ENCODE data around the gene WBP2.

The WBP2 gene

GRCh38 chr17:75896415-75897159 lies 41.5 kb upstream of the WBP2 start, which contains the start of gene TRIM65 (continued):
- no peak for TF ChIP-seq ELK4 (IDR thresholded peaks at IDR 0.05; ENCODE audit: borderline replicate concordance, low read depth, low read length)
- no peak for TF ChIP-seq SCRT1 (tag by site-specific recombination; IDR thresholded peaks at IDR 0.05; ENCODE audit: borderline replicate concordance)
- no peak for TF ChIP-seq ZNF571 (tag by site-specific recombination; IDR thresholded peaks at IDR 0.05)
- peak; percentile 52 for TF ChIP-seq SP2 (tag by site-specific recombination; IDR thresholded peaks at IDR 0.05)
- no peak for TF ChIP-seq ZNF112 (tag by site-specific recombination; IDR thresholded peaks at IDR 0.05)
- TF ChIP-seq PRDM10 (tag by site-specific recombination; IDR thresholded peaks at IDR 0.05): 0 out of 2 replicates have a peak, but pooled peaks have one; percentile 4
- TF ChIP-seq, protein P1, sequence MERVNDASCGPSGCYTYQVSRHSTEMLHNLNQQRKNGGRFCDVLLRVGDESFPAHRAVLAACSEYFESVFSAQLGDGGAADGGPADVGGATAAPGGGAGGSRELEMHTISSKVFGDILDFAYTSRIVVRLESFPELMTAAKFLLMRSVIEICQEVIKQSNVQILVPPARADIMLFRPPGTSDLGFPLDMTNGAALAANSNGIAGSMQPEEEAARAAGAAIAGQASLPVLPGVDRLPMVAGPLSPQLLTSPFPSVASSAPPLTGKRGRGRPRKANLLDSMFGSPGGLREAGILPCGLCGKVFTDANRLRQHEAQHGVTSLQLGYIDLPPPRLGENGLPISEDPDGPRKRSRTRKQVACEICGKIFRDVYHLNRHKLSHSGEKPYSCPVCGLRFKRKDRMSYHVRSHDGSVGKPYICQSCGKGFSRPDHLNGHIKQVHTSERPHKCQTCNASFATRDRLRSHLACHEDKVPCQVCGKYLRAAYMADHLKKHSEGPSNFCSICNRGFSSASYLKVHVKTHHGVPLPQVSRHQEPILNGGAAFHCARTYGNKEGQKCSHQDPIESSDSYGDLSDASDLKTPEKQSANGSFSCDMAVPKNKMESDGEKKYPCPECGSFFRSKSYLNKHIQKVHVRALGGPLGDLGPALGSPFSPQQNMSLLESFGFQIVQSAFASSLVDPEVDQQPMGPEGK (tag by site-specific recombination; IDR thresholded peaks at IDR 0.05): no peak; the same call in none of the 2 replicates
- TF ChIP-seq, protein P2, sequence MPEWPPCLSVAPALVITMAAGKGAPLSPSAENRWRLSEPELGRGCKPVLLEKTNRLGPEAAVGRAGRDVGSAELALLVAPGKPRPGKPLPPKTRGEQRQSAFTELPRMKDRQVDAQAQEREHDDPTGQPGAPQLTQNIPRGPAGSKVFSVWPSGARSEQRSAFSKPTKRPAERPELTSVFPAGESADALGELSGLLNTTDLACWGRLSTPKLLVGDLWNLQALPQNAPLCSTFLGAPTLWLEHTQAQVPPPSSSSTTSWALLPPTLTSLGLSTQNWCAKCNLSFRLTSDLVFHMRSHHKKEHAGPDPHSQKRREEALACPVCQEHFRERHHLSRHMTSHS (tag by site-specific recombination; IDR thresholded peaks at IDR 0.05): no peak
- TF ChIP-seq, protein P3, sequence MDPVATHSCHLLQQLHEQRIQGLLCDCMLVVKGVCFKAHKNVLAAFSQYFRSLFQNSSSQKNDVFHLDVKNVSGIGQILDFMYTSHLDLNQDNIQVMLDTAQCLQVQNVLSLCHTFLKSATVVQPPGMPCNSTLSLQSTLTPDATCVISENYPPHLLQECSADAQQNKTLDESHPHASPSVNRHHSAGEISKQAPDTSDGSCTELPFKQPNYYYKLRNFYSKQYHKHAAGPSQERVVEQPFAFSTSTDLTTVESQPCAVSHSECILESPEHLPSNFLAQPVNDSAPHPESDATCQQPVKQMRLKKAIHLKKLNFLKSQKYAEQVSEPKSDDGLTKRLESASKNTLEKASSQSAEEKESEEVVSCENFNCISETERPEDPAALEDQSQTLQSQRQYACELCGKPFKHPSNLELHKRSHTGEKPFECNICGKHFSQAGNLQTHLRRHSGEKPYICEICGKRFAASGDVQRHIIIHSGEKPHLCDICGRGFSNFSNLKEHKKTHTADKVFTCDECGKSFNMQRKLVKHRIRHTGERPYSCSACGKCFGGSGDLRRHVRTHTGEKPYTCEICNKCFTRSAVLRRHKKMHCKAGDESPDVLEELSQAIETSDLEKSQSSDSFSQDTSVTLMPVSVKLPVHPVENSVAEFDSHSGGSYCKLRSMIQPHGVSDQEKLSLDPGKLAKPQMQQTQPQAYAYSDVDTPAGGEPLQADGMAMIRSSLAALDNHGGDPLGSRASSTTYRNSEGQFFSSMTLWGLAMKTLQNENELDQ (tag by site-specific recombination; IDR thresholded peaks at IDR 0.05; ENCODE audit: low read depth): no peak
- no peak for TF ChIP-seq ZNF214 (tag by site-specific recombination; IDR thresholded peaks at IDR 0.05; ENCODE audit: borderline replicate concordance)
- no peak for TF ChIP-seq HOXA7 (CRISPR knock-in tag; IDR thresholded peaks at IDR 0.05; ENCODE audit: borderline replicate concordance)
- TF ChIP-seq ZNF585B (tag by site-specific recombination; IDR thresholded peaks at IDR 0.05): no peak
- peak; percentile 83 for TF ChIP-seq ZFP69B (tag by site-specific recombination; IDR thresholded peaks at IDR 0.05)
- TF ChIP-seq ZBTB20 (tag by site-specific recombination; IDR thresholded peaks at IDR 0.05): peak; percentile 86
- no peak for TF ChIP-seq REPIN1 (tag by site-specific recombination; IDR thresholded peaks at IDR 0.05; ENCODE audit: low read depth)
- peak; percentile 64 for TF ChIP-seq GLIS2 (tag by site-specific recombination; IDR thresholded peaks at IDR 0.05)
- TF ChIP-seq KLF1 (tag by site-specific recombination; IDR thresholded peaks at IDR 0.05): peak; percentile 67
- TF ChIP-seq RBAK (tag by site-specific recombination; IDR thresholded peaks at IDR 0.05): no peak
- no peak for TF ChIP-seq GLIS1 (tag by site-specific recombination; IDR thresholded peaks at IDR 0.05)
- no peak for TF ChIP-seq ZNF48 (tag by site-specific recombination; IDR thresholded peaks at IDR 0.05)
- peak; percentile 53; the same call in 1 of the 2 replicates for TF ChIP-seq ZNF660 (tag by site-specific recombination; IDR thresholded peaks at IDR 0.05)
- no peak for TF ChIP-seq TRIM28 (IDR thresholded peaks at IDR 0.05; ENCODE audit: borderline replicate concordance, low read length)
- peak; percentile 19; the same call in 1 of the 2 replicates for TF ChIP-seq ZBTB6 (tag by site-specific recombination; IDR thresholded peaks at IDR 0.05)
- no peak for TF ChIP-seq ZNF121 (tag by site-specific recombination; IDR thresholded peaks at IDR 0.05)
- TF ChIP-seq ZNF837 (tag by site-specific recombination; IDR thresholded peaks at IDR 0.05): no peak
- no peak for TF ChIP-seq ZNF157 (tag by site-specific recombination; IDR thresholded peaks at IDR 0.05)
- TF ChIP-seq ZNF645 (tag by site-specific recombination; IDR thresholded peaks at IDR 0.05): no peak

Data from HEK293 (cell line).